Spinal cord (tissue), 10 donors: ENCODE data around the gene NLRC3. TPM values are rescaled to one million over a fixed set of nuclear protein-coding genes. Genes with fewer than 3 reads are reported as not detected.

ENCODE experiments used
- DNase-seq, 6 donors: peaks; one replicate each; pipeline versions ENCODE4 v3.0.0 to v3.0.0-alpha.2; 2013 to 2015; ENCODE audit warnings: low spot score in 6 of 6, low read depth in 4 of 6
- H3K27ac ChIP-seq: one replicate; pipeline ENCODE4 v1.5.1; 2013; ENCODE audit warnings: low read depth, low read length, control low read depth
- H3K27me3 ChIP-seq: one replicate; pipeline ENCODE4 v1.6.1; 2013; ENCODE audit warnings: low read length; ENCODE audit not compliant: control insufficient read depth, insufficient read depth
- H3K36me3 ChIP-seq: one replicate; pipeline ENCODE4 v1.6.1; 2013; ENCODE audit warnings: low read length; ENCODE audit not compliant: control insufficient read depth, insufficient read depth
- H3K4me1 ChIP-seq: one replicate; pipeline ENCODE4 v1.6.1; 2013; ENCODE audit warnings: low read length; ENCODE audit not compliant: control insufficient read depth, insufficient read depth
- H3K4me3 ChIP-seq: one replicate; pipeline ENCODE4 v1.5.1; 2013; ENCODE audit warnings: low read depth, low read length, control low read depth
- H3K9me3 ChIP-seq: one replicate; pipeline ENCODE4 v1.6.1; 2013; ENCODE audit warnings: low read length; ENCODE audit not compliant: control insufficient read depth, insufficient read depth
- WGBS: methylation state at CpG from one replicate; pipeline ENCODE4 v1.1.5; 2013; ENCODE audit warnings: missing lambda C conversion rate; ENCODE audit not compliant: insufficient coverage; 5-methylcytosine and 5-hydroxymethylcytosine counted together
- polyA plus RNA-seq, 2 donors: library from polyadenylated mRNA; unstranded; fragments of 120-200 nt; gene quantifications; one replicate each; pipeline ENCODE4 v1.2.1, GENCODE V29; 2013; ENCODE audit not compliant: insufficient read length in 2 of 2
- total RNA-seq, 2 donors: library from RNA; depleted of rRNA in 1 of 2; stranded (reverse); fragments of 120-200 nt in 1 of 2; fragments of >200 nt in 1 of 2; gene quantifications; one replicate each; pipeline versions ENCODE4 v1.2.3 to v1.2.4, GENCODE V29; 2013 to 2014
- donor health status: healthy.

NLRC3 gene
- total and polyA plus RNA-seq, 4 donors = 0.59 to 3.3 (median 1.6) TPM

DNA sequence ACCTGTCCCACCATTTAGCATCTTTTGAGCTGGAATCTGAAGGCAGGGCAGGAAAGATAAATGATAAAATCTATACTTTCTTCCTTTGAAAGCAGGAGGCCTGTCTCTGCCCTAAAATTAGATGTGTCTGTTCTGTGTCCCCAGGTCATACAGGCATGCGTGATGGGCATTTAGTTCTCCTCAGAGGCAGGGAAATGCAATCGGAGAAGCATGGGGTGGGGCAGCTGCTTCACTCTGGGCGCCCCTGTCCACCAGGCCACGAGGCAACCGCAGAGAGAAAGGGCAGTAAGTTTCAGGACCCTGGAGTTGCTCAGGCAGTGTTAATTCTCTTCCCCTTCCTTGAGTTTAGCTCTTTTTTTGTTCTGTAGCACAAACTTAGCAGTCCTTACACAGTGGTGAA lies 51.3 kb downstream of the NLRC3 start:
- DNase-seq = no peak
- Histone ChIP-seq H3K36me3 (peaks cover 53% of the 10 kb centered on the region), H3K9me3 (no peaks in the 10 kb centered on the region), H3K27me3 (no peaks in the 10 kb centered on the region), H3K4me1 (no peaks in the 10 kb centered on the region), H3K4me3 (no peak overlapping the region), H3K27ac (no peak overlapping the region)
- 85% methylated on average over 3 of the region's 5 CpGs for WGBS

GRCh38 chr16:3523281-3523680 lies 53.9 kb downstream of the NLRC3 start:
- no peak for DNase-seq
- no peak overlapping the region for H3K27ac ChIP-seq
- H3K4me1 ChIP-seq = peaks cover 9% of the 10 kb centered on the region
- no peaks in the 10 kb centered on the region for H3K27me3 ChIP-seq
- H3K4me3 ChIP-seq = no peak overlapping the region
- WGBS = 80% methylated on average over 1 of the region's 3 CpGs
- peaks cover 59% of the 10 kb centered on the region for H3K36me3 ChIP-seq
- no peaks in the 10 kb centered on the region for H3K9me3 ChIP-seq

- Histone ChIP-seq H3K4me3 (no peak overlapping the region), H3K27ac (peak overlapping the region; percentile 74), H3K4me1 (peaks cover 9% of the 10 kb centered on the region), H3K36me3 (peaks cover 58% of the 10 kb centered on the region), H3K27me3 (no peaks in the 10 kb centered on the region), H3K9me3 (no peaks in the 10 kb centered on the region)
- no peak for DNase-seq
- 96% methylated on average over 4 of the region's 8 CpGs for WGBS
Observed at GRCh38 chr16:3520841-3521240, 56.4 kb downstream of the NLRC3 start.

GRCh38 chr16:3520413-3520812 lies 56.8 kb downstream of the NLRC3 start:
- Histone ChIP-seq H3K4me1 (peaks cover 9% of the 10 kb centered on the region), H3K4me3 (no peak overlapping the region), H3K27ac (peak overlapping the region; percentile 74), H3K36me3 (peaks cover 58% of the 10 kb centered on the region), H3K9me3 (no peaks in the 10 kb centered on the region), H3K27me3 (no peaks in the 10 kb centered on the region)
- 92% methylated on average over 2 of the region's 4 CpGs for WGBS
- peak in 1 of 6 donors; percentile 58 for DNase-seq

GRCh38 chr16:3519581-3519980 lies 57.6 kb downstream of the NLRC3 start:
- 90% methylated on average over 2 of the region's 2 CpGs for WGBS
- H3K27ac ChIP-seq = peak overlapping the region; percentile 68

GRCh38 chr16:3518986-3519348 lies 58.2 kb downstream of the NLRC3 start:
- peak in 1 of 6 donors; percentile 22 for DNase-seq
- peaks cover 61% of the 10 kb centered on the region for H3K36me3 ChIP-seq
- H3K27ac ChIP-seq = peak overlapping the region; percentile 15
- peaks cover 9% of the 10 kb centered on the region for H3K4me1 ChIP-seq
- no peaks in the 10 kb centered on the region for H3K27me3 ChIP-seq
- no peak overlapping the region for H3K4me3 ChIP-seq
- H3K9me3 ChIP-seq = no peaks in the 10 kb centered on the region
- WGBS = 78% methylated on average over 8 of the region's 8 CpGs

More at GRCh38 chr16:3519581-3519980, 57.6 kb downstream of the NLRC3 start:
- peaks cover 61% of the 10 kb centered on the region for H3K36me3 ChIP-seq
- no peaks in the 10 kb centered on the region for H3K9me3 ChIP-seq
- H3K4me1 ChIP-seq = peaks cover 9% of the 10 kb centered on the region
- no peak overlapping the region for H3K4me3 ChIP-seq
- H3K27me3 ChIP-seq = no peaks in the 10 kb centered on the region
- DNase-seq = no peak

GRCh38 chr16:3518292-3518985 lies 58.8 kb downstream of the NLRC3 start:
- Histone ChIP-seq H3K27me3 (no peaks in the 10 kb centered on the region), H3K4me3 (no peak overlapping the region), H3K4me1 (peaks cover 9% of the 10 kb centered on the region), H3K36me3 (peaks cover 61% of the 10 kb centered on the region), H3K9me3 (no peaks in the 10 kb centered on the region), H3K27ac (peak overlapping the region; percentile 15)
- 94% methylated on average over 4 of the region's 6 CpGs for WGBS
- no peak for DNase-seq

DNA sequence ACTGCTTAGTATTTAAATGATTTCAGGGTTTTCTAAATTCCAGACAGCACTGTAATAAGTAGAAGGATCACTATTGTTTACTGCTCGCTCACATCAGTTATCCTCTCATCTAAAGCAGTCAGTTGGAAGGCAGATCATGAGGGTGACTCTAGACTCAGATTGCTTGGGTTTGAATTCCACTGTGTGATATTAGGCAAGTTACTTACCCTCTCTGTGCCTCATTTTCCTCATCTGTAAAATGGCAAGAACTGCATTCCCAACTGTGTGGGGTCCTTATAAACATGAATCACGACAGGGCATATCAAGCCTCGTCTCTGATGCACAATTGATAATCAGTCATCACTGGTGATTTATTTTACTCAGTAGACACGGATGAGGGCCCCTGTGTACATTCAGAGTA lies 61.3 kb downstream of the NLRC3 start:
- WGBS = no CpG with 5 or more reads among the region's 4 CpGs
- H3K9me3 ChIP-seq = no peaks in the 10 kb centered on the region

DNA sequence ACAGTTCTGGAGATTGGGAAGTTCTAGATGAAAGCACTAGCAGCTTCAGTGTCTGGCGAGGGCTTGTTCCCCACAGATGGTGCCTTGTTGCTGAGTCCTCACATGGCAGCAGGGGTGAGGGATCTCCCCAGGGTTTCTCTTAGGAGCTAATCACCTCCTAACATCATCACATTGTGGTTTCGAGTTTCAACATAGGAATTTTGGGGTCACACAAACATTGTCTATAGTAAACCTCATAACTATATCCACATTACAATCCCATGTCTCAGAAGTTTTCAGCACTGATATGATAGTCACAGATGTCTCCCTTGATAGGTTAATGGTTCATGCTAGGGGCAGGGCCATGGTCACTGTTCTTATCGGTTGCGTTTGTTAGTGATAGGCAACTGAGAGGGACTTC lies 62.6 kb downstream of the NLRC3 start:
- H3K9me3 ChIP-seq = no peaks in the 10 kb centered on the region
- H3K4me1 ChIP-seq = peaks cover 6% of the 10 kb centered on the region
- H3K27me3 ChIP-seq = no peaks in the 10 kb centered on the region
- H3K4me3 ChIP-seq = no peak overlapping the region
- DNase-seq = no peak
- peaks cover 69% of the 10 kb centered on the region for H3K36me3 ChIP-seq
- no peak overlapping the region for H3K27ac ChIP-seq
- 95% methylated on average over 3 of the region's 4 CpGs for WGBS

More for the DNA sequence above, 61.3 kb downstream of the NLRC3 start:
- H3K36me3 ChIP-seq = peaks cover 66% of the 10 kb centered on the region
- no peaks in the 10 kb centered on the region for H3K27me3 ChIP-seq
- no peak for DNase-seq
- H3K4me1 ChIP-seq = peaks cover 9% of the 10 kb centered on the region
- H3K27ac ChIP-seq = no peak overlapping the region
- H3K4me3 ChIP-seq = no peak overlapping the region

- Histone ChIP-seq H3K4me3 (no peak overlapping the region), H3K4me1 (peaks cover 4% of the 10 kb centered on the region), H3K27me3 (no peaks in the 10 kb centered on the region), H3K36me3 (peaks cover 70% of the 10 kb centered on the region), H3K9me3 (no peaks in the 10 kb centered on the region), H3K27ac (no peak overlapping the region)
- DNase-seq = no peak
- 91% methylated on average over 6 of the region's 7 CpGs for WGBS
Observed at GRCh38 chr16:3513892-3514583, 63.2 kb downstream of the NLRC3 start.
